Measurements from ENCODE around the gene PSMB1. TPM values are rescaled to one million over a fixed set of nuclear protein-coding genes. Genes with fewer than 3 reads are reported as not detected.

Gene PSMB1
- total and polyA plus RNA-seq, 9 of the 15 experiments (the other 6 are each of a cell fraction or from before 2014, with no cell fraction given) = 447 to 2,953 (median 884) TPM

DNA sequence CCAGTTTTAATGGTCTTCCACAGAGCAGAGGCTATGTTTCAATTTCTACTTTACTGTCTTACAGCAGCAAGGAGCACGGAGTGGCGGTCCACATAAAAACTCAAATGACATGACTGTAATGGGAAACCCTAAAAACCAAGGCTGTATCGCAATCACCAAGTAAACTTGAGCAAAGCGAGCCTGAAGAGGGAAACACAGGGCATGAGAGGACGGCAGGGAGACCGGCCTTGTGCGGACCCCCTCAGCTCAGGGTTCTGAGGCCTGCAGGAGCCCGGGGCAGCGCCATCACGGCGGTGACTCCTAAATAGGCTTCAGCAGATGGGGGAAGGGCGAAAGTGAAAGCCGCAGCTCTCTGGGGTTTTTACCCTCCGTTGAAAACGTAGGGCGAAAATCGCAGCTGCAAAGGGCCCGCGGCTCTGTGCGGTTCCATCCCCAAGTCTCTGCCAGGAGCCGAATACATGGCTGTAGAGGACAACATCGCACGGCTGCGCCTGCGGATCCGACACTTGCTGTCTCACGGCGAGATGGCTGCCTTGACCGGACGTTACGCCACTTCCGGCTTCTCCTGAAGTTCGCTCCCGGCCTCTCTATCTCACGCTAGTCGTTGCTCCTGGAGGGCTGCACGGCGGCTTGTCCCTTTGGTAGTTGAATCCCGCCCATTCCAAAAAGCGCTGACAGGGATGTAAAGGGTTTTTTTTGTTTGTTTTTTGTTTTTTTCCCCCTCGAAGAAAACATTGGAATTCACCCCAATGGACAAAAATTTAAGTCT is at the start of gene PSMB1 (continued):
- TF ChIP-seq, protein P1, sequence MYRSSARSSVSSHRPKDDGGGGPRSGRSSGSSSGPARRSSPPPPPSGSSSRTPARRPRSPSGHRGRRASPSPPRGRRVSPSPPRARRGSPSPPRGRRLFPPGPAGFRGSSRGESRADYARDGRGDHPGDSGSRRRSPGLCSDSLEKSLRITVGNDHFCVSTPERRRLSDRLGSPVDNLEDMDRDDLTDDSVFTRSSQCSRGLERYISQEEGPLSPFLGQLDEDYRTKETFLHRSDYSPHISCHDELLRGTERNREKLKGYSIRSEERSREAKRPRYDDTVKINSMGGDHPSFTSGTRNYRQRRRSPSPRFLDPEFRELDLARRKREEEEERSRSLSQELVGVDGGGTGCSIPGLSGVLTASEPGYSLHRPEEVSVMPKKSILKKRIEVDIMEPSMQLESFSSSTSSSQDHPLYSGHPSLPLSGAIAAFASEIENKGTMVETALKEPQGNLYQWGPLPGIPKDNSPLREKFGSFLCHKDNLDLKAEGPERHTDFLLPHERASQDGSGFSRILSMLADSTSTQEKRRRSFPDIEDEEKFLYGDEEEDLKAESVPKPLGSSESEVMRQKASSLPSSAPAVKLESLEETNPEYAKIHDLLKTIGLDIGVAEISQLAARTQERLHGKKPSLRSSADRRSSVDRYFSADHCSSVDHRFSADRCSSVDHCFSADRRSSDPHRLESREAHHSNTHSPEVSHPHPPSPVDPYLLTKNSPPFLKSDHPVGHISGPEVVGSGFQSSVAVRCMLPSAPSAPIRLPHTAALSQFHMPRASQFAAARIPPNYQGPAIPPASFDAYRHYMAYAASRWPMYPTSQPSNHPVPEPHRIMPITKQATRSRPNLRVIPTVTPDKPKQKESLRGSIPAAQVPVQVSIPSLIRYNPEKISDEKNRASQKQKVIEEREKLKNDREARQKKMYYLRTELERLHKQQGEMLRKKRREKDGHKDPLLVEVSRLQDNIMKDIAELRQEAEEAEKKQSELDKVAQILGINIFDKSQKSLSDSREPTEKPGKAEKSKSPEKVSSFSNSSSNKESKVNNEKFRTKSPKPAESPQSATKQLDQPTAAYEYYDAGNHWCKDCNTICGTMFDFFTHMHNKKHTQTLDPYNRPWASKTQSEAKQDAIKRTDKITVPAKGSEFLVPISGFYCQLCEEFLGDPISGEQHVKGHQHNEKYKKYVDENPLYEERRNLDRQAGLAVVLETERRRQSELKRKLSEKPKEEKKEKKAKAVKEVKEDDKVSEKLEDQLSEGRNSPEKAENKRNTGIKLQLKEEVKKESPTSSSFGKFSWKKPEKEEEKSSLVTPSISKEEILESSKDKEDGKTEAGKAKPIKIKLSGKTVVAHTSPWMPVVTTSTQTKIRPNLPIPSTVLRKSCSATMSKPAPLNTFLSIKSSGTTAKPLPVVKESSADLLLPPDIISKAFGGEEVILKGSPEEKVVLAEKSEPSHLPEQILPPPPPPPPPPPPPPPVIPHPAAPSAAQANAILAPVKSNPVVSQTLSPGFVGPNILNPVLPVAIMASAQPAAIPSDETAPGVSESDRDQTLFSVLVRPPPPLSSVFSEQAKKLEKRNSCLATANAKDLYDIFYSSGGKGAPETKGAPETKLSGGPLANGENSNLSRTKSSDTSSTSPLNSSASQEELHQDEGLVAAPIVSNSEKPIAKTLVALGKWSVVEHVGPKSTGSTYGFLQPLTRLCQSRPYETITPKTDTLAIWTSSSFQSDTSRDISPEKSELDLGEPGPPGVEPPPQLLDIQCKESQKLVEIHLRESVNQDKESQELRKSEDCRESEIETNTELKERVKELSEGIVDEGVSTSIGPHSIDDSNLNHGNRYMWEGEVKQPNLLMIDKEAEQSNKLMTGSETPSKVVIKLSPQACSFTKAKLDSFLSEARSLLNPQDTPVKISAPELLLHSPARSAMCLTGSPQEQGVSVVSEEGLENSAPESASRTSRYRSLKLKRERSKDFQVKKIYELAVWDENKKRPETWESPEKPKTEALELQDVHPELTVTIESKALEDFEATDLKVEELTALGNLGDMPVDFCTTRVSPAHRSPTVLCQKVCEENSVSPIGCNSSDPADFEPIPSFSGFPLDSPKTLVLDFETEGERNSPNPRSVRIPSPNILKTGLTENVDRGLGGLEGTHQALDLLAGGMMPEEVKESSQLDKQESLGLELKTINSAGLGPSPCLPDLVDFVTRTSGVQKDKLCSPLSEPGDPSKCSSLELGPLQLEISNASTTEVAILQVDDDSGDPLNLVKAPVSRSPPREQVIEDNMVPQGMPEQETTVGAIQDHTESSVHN (IDR thresholded peaks at IDR 0.05; ENCODE audit: borderline replicate concordance in 1 of 2, low read depth in 1 of 2) = no peak
- 0 out of 2 replicates have a peak, but pooled peaks have one; percentile 28 for TF ChIP-seq SOX6 (IDR thresholded peaks at IDR 0.05)
- TF ChIP-seq MAFG (tag; conservative IDR thresholded peaks at IDR 0.05) = peak; percentile 80
- no peak for TF ChIP-seq NFYB (IDR thresholded peaks at IDR 0.05; ENCODE audit: extremely low read depth, insufficient read length)
- peak; percentile 72 for TF ChIP-seq CXXC5 (CRISPR knock-in tag; IDR thresholded peaks at IDR 0.05)
- TF ChIP-seq BDP1 (IDR thresholded peaks at IDR 0.05; ENCODE audit: insufficient read depth, insufficient read length) = no peak
- no peak for TF ChIP-seq RNF2 (IDR thresholded peaks at IDR 0.05)
- TF ChIP-seq PCBP2 (IDR thresholded peaks at IDR 0.05; ENCODE audit: low read depth, low read length, poor library complexity, severe bottlenecking) = no peak
- no peak for TF ChIP-seq ZNF436 (CRISPR knock-in tag; IDR thresholded peaks at IDR 0.05)
- TF ChIP-seq ZNF316 (IDR thresholded peaks at IDR 0.05) = peak; percentile 92
- no peak for TF ChIP-seq FUS (optimal IDR thresholded peaks at IDR 0.05; ENCODE audit: low read depth, low read length)
- TF ChIP-seq TAL1 (IDR thresholded peaks at IDR 0.05) = no peak
- TF ChIP-seq ZNF282 (CRISPR knock-in tag; IDR thresholded peaks at IDR 0.05) = no peak

All from K562 (cell line).